Thymus (tissue), 11 donors: ENCODE measurements around the gene CENPP. TPM values are rescaled to one million over a fixed set of nuclear protein-coding genes. Genes with fewer than 3 reads are reported as not detected.
A peak's percentile ranks its signal among the peaks of the same experiment; 100 is the strongest.

Experiments
- DNase-seq, 9 donors: peaks; one replicate each; pipeline ENCODE4 v3.0.0-alpha.2; 2013; ENCODE audit warnings: low spot score in 9 of 9, low read depth in 6 of 9, missing footprints in 1 of 9
- H3K27ac ChIP-seq, 2 donors: one replicate each; pipeline ENCODE4 v1.5.1; 2013; ENCODE audit warnings: control low read depth in 1 of 2, low read depth in 1 of 2, low read length in 1 of 2, mild to moderate bottlenecking in 1 of 2, moderate library complexity in 1 of 2
- H3K27me3 ChIP-seq, 2 donors: one replicate each; pipeline ENCODE4 v1.5.1; 2013; ENCODE audit warnings: low read length in 1 of 2; ENCODE audit not compliant: control insufficient read depth in 2 of 2, insufficient read depth in 1 of 2
- H3K36me3 ChIP-seq, 2 donors: one replicate each; pipeline ENCODE4 v1.5.1; 2013; ENCODE audit warnings: low read length in 1 of 2, mild to moderate bottlenecking in 1 of 2, moderate library complexity in 1 of 2; ENCODE audit not compliant: control insufficient read depth in 2 of 2, insufficient read depth in 2 of 2
- H3K4me1 ChIP-seq, 2 donors: one replicate each; pipeline ENCODE4 v1.5.1; 2013; ENCODE audit warnings: low read length in 2 of 2; ENCODE audit not compliant: control insufficient read depth in 2 of 2, insufficient read depth in 2 of 2
- H3K4me3 ChIP-seq, 2 donors: one replicate each; pipeline ENCODE4 v1.5.1; 2013; ENCODE audit warnings: low read length in 2 of 2, control low read depth in 1 of 2, mild to moderate bottlenecking in 1 of 2
- H3K9me3 ChIP-seq, 2 donors: one replicate each; pipeline ENCODE4 v1.5.1; 2013; ENCODE audit warnings: low read length in 1 of 2, mild to moderate bottlenecking in 1 of 2; ENCODE audit not compliant: control insufficient read depth in 2 of 2, insufficient read depth in 1 of 2
- WGBS: extraction: QIAGEN DNeasy Blood & Tissue Kit; methylation state at CpG from one replicate; pipeline ENCODE4 v1.1.7; 2013; 5-methylcytosine and 5-hydroxymethylcytosine counted together
- polyA plus RNA-seq: library from polyadenylated mRNA; stranded (reverse); fragments of 200-250 nt; gene quantifications from one replicate; pipeline ENCODE4 v1.2.3, GENCODE V29; 2013
- total RNA-seq: library from RNA; stranded (reverse); fragments of 120-200 nt; gene quantifications from one replicate; pipeline ENCODE4 v1.2.4, GENCODE V29; 2013
- donor health status: healthy.

CENPP gene
- total and polyA plus RNA-seq, 2 donors: 3.9 to 13.8 TPM

GRCh38 chr9:92496396-92497176, 170.8 kb downstream of the CENPP start:
- DNase-seq: no peak
- no peak overlapping the region for H3K4me3 ChIP-seq
- no peaks in the 10 kb centered on the region for H3K36me3 ChIP-seq
- H3K27ac ChIP-seq: no peak overlapping the region
- H3K4me1 ChIP-seq: no peaks in the 10 kb centered on the region
- no peaks in the 10 kb centered on the region for H3K27me3 ChIP-seq
- no peaks in the 10 kb centered on the region for H3K9me3 ChIP-seq
- WGBS: 97% methylated on average over 5 of the region's 5 CpGs

- no peak overlapping the region for H3K27ac ChIP-seq
- no peaks in the 10 kb centered on the region for H3K27me3 ChIP-seq
- no peaks in the 10 kb centered on the region for H3K4me1 ChIP-seq
- no peaks in the 10 kb centered on the region for H3K9me3 ChIP-seq
- no peak overlapping the region for H3K4me3 ChIP-seq
- no peaks in the 10 kb centered on the region for H3K36me3 ChIP-seq
- WGBS: 82% methylated on average over 2 of the region's 2 CpGs
- no peak for DNase-seq
Measured at GRCh38 chr9:92499701-92500100, 173.9 kb downstream of the CENPP start.

GRCh38 chr9:92500725-92501124, 175.0 kb downstream of the CENPP start:
- whole genome bisulfite sequencing: 99% methylated on average over 5 of the region's 5 CpGs
- H3K27ac ChIP-seq: no peak overlapping the region
- H3K36me3 ChIP-seq: no peaks in the 10 kb centered on the region
- no peak for DNase-seq
- H3K4me3 ChIP-seq: no peak overlapping the region
- no peaks in the 10 kb centered on the region for H3K4me1 ChIP-seq
- H3K27me3 ChIP-seq: no peaks in the 10 kb centered on the region
- H3K9me3 ChIP-seq: no peaks in the 10 kb centered on the region

DNA sequence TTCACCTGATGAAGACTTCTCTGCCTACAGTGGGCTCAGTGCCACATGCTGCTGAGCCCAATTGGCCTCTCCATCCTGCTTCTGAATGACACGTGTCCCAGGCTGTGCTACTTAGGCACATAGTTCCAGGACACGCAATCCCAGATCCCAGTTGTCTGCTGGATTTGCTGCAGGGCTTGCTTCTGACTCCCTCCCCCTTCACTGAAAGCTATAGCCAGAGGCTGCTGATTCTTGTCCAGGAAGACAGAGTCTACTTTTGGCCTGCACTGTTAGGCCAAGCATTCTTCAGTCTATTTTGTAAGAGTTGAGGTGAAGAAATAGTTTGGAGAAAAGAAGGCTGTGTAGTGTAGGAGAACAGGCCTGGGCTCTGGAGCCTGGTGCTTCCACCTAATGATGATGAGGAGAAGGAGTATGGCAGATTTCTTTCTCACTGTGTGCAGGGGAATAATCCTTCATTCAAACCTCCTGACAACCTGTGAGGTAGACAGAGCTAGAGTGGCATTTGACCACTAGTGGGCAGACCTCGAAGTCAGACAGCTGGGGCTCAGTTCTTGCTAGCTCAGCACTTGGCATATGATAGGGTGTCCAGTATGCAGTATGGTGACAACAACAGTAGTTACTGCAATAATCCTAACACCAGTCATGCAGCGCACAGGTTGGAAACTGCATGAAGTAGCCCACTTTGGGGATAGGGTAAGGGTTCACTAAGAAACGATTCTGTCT, 176.1 kb downstream of the CENPP start:
- H3K27ac ChIP-seq: no peak overlapping the region
- no peaks in the 10 kb centered on the region for H3K9me3 ChIP-seq
- WGBS: 87% methylated on average over 5 of the region's 5 CpGs
- no peaks in the 10 kb centered on the region for H3K36me3 ChIP-seq
- H3K27me3 ChIP-seq: no peaks in the 10 kb centered on the region
- H3K4me1 ChIP-seq: no peaks in the 10 kb centered on the region
- peak in 2 of 9 donors; percentile 9 to 16 for DNase-seq
- H3K4me3 ChIP-seq: no peak overlapping the region

- peaks cover 0 to 2% of the 10 kb centered on the region in 2 donors for H3K4me1 ChIP-seq
- 85% methylated on average over 2 of the region's 2 CpGs for WGBS
- H3K27me3 ChIP-seq: no peaks in the 10 kb centered on the region
- no peaks in the 10 kb centered on the region for H3K9me3 ChIP-seq
- no peak for DNase-seq
- H3K36me3 ChIP-seq: no peaks in the 10 kb centered on the region
- no peak overlapping the region for H3K4me3 ChIP-seq
- no peak overlapping the region for H3K27ac ChIP-seq
Measured at GRCh38 chr9:92503156-92503555, 177.4 kb downstream of the CENPP start.

- 96% methylated on average over 2 of the region's 2 CpGs for WGBS
- Histone ChIP-seq H3K27ac (no peak overlapping the region), H3K36me3 (no peaks in the 10 kb centered on the region), H3K4me3 (no peak overlapping the region), H3K4me1 (peaks cover 0 to 2% of the 10 kb centered on the region in 2 donors), H3K9me3 (no peaks in the 10 kb centered on the region), H3K27me3 (no peaks in the 10 kb centered on the region)
- no peak for DNase-seq
Measured at GRCh38 chr9:92504881-92505280, 179.1 kb downstream of the CENPP start.

DNA sequence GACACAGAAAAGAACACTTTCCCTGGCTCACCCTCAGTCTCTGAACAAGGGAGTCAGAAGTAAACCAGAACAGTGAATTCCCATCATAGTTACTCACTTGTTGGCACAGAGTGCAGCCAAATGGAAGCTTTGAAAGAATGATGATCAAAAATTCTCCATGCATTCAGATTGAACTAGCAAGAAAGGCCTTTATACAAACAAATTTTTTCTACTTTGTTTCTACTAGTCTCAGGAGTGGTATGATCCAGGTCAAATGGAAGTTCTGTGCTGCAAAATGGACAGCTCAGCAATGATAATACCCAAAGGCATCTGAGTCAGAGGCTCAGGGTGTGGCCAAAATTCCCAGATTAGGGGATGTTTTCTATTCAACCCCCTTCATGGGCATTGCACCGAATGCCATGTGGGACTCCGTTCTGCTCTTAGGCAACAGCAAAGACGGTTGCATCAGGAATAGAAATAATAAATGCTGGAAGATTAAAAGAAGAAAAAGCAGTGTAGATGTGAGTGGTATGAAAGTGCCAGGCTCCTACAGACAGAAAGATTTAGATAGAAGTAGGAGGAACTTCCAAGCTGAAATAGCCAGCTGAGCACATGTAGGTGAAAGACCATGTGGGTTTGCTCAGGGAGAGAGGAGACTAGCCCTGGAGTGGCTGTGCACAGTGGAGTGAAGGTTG, 180.6 kb downstream of the CENPP start:
- H3K36me3 ChIP-seq: no peaks in the 10 kb centered on the region
- no peak overlapping the region for H3K4me3 ChIP-seq
- no peak overlapping the region for H3K27ac ChIP-seq
- DNase-seq: no peak
- 93% methylated on average over 3 of the region's 3 CpGs for WGBS
- H3K27me3 ChIP-seq: no peaks in the 10 kb centered on the region
- peaks cover 0 to 2% of the 10 kb centered on the region in 2 donors for H3K4me1 ChIP-seq
- no peaks in the 10 kb centered on the region for H3K9me3 ChIP-seq

- Histone ChIP-seq H3K4me1 (peaks cover 0 to 2% of the 10 kb centered on the region in 2 donors), H3K27ac (no peak overlapping the region), H3K36me3 (no peaks in the 10 kb centered on the region), H3K4me3 (no peak overlapping the region), H3K27me3 (no peaks in the 10 kb centered on the region), H3K9me3 (no peaks in the 10 kb centered on the region)
- DNase-seq: no peak
- WGBS: 98% methylated on average over 2 of the region's 2 CpGs
Measured at GRCh38 chr9:92507005-92507404, 181.3 kb downstream of the CENPP start.

DNA sequence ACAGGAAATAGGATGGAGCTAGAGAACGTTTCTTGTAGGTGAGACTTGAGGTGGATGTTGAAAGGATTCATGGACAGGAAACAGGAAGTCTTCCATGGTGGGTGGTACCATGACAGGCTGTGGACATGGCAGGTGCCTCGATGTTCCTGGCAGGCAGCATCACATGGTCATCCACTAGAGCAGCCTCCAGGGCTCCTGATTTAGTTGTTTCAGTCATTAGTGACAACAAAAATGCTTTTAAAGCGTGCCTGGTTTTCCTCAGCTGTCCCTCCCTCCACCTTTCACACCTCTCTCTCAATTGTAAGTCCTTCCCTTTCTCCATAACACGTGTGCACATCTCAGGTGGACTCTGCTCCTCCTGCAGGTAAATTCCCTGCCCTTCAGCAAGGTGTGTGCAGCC, 181.7 kb downstream of the CENPP start:
- no peaks in the 10 kb centered on the region for H3K36me3 ChIP-seq
- no peaks in the 10 kb centered on the region for H3K27me3 ChIP-seq
- H3K27ac ChIP-seq: no peak overlapping the region
- DNase-seq: no peak
- H3K9me3 ChIP-seq: no peaks in the 10 kb centered on the region
- WGBS: 76% methylated on average over 4 of the region's 4 CpGs
- peaks cover 0 to 2% of the 10 kb centered on the region in 2 donors for H3K4me1 ChIP-seq
- no peak overlapping the region for H3K4me3 ChIP-seq
